HG03175 (cell line): Measurements from ENCODE around the gene SEC16A.

Experiments used
- ATAC-seq: cut with Tn5 transposase; IDR thresholded peaks from one replicate; pipeline ENCODE4 v1.9.1; 2021; ENCODE audit warnings: mild to moderate bottlenecking, moderate library complexity; ENCODE audit not compliant: unreplicated experiment

SEC16A gene

GRCh38 chr9:136441681-136442245, 41.1 kb downstream of the SEC16A start:
- no peak for ATAC-seq

DNA sequence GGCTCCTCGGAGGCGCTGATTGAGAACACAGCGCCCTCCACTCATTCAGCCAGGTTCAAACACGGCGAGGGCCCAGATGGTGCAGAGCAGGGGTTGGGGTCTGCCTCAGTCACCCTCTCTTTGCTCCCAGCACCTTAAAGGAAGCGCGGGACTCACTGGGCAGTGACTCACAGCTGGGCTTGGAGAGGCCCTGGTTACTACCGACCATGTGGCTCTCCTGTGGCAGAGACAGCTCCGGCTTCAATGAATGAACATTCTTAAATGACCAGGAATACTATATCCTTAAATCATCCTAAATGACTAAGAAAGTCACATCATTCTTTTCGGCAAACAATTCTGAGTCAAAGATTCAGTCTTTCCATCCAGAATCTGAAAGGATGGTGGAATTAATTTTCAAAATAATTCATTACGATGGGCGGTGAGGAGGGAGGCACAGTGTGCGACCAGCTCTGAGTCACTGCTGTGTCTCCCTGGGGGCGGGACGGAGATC, 41.6 kb downstream of the SEC16A start:
- no peak for ATAC-seq

DNA sequence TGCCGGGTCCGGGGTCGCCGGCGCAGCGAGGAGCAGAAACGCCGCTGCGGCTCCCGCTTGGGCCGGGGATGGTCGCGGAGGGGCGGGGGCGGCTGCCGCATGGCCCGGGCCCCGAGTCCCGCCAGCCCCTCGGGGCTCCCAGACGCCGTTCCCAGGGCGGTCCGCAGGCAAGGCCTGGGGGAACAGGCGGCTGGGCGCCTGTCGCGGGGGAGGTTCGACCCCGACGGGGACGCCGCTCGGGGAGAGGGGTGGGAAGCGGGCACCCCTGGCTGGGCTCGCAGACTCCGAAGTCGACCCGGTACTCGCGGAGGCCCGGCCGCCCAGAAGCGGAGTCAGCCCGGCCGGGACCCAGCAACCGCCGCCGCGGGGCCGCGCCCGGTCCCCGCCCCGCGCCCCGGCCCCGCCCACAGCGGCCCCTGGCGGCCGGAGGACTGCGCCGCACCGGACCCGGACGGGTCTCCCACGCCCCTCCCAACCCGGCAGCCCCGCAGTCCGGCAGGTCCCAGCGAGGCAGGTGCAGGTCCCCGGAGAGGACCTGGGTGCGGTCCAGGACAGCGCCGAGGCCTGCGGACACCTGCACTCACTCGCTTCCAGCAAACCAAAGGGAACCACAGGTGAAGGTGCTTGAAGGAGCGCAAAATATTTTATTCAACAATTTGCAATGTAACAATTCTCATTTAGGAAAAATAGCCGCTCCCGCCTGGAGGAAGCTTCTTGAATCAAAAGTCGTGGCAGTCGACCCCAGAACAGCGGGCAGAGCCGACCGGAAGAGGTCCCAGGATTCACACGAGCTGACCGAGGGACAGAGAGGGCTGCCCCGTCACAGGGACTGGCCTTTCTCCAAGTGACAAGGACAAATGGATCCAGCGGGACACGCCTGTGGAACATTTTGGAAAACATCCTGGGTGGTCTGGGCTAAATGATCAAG, 43.1 kb downstream of the SEC16A start, which contains the start of gene INPP5E:
TSS of gene INPP5E (minus strand) at position 365 of the 928 bp plus-strand sequence. CDS start 426 bp downstream, outside the sequence.
- ATAC-seq, result peak; percentile 69

- peak; percentile 39 for ATAC-seq
These were observed 44.0 kb downstream of the SEC16A start for GRCh38 chr9:136438548-136439480.

DNA sequence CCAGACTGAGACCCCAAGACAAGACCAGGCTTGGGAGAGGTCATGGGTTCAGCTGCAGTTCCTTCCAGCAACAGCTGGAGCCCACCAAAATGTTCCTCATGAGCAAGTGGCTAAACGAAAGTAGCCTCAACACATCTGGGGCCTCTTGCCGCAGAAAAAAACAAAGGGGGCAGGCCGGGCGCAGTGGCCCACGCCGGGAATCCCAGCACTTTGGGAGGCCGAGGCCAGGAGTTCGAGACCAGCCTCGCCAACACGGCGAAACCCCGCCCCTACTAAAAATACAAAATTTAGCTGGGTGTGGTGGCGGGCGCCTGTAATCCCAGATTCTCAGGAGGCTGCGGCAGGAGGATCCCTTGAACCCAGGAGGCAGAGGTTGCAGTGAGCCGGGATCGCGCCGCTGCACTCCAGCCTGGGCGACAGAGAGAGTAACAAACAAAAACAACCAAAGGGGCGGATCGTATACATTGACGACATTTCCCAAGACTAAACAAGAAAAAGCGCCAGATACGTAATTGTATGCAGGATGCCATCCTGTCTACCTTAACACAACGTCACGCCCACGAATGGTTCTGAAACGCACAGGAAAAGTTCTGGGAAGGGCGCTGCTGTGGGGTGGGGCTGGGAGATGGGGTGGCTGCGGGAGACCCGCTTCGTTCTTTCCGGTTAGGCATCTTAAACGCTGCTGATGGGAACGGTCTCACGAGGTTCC, 44.8 kb downstream of the SEC16A start:
- no peak for ATAC-seq

GRCh38 chr9:136437430-136437829, 45.4 kb downstream of the SEC16A start:
- ATAC-seq, result no peak

DNA sequence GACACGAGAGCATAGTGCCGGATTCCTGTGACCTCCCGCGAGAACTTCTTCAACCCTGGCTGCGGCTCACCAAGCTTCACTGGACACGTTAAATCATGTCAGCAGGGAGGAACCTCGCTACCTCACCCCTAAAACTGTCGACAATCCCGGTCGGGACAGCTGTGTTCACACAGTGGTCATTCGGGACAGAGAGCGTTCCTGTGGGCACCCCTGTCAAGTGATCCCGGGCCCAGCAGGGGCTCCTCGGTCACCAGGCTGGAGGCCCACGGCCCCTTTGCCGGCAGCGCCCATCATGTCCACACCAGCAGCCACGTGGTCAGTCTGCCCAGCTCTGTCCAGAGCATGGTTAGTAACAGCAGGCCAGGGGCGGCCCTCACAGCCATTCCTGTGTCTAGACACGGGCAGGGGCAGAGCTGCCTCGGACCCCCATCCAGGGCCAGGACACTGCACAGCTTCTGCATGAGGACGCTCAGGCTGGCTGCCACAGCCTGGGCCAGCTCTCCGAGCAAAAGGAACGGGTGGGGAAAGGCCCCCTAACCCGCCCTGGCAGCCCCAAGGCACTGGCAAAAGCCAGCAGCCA, 46.7 kb downstream of the SEC16A start:
- no peak for ATAC-seq

- ATAC-seq, result no peak
These were observed 48.2 kb downstream of the SEC16A start for GRCh38 chr9:136434580-136435169.

DNA sequence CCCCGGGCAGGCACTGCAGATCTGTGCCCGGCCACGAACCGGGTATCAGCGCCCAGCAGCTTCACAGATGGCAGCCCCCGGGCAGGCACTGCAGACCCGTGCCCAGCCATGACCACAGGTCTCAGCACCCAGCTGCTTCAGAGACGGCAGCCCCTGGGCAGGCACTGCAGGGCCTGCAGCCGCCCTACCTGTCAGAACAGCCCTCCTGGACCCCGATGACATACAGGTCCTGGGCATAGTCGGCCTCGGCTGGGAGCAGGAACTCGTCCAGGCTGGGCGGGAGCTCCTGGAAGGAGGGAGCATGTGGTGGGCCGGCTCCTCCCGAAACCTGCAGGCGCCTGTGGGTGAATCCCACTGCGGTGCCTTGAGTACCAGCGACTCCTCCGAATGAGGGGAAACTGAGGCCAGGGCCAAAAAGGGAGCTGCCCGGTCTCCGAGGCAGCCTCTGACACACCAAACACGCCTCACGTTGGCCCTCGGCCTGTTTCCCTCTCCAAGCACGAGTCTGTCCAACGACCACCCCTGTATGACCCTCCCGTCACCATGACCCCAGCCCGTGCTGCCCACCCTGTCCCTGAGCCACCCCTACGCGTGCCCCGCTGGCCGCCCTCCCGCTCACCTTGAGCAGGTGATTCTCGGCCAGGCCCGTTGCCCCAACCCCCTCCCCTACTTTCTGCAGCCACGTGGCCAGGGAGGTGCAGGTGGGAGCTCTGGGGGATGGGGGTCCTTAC, 48.8 kb downstream of the SEC16A start:
- no peak for ATAC-seq

- ATAC-seq, result no peak
These were observed 49.7 kb downstream of the SEC16A start for GRCh38 chr9:136433043-136433715.

DNA sequence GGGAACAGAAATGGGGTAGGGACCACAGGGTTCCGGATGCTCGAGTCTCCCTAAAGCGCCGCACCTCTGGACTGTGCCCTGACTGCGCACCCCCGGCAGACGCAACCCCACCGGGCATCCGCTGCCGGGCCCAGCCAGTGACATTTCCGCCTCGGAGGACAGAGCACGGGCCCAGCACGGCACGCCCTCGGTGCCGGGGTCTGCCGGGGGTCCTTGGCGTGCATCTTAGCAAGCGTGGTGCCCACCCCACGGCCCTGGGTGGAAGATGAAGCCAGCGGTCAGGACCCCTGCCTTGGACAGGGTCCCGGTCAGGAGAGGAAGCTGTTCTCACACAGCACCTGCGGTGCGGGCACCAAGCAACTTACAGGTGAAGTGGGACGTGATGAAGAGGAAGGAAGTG, 50.2 kb downstream of the SEC16A start:
- no peak for ATAC-seq

- no peak for ATAC-seq
These were observed 51.0 kb downstream of the SEC16A start for GRCh38 chr9:136431782-136432350.

GRCh38 chr9:136430588-136431234, 52.1 kb downstream of the SEC16A start:
- ATAC-seq, result no peak

DNA sequence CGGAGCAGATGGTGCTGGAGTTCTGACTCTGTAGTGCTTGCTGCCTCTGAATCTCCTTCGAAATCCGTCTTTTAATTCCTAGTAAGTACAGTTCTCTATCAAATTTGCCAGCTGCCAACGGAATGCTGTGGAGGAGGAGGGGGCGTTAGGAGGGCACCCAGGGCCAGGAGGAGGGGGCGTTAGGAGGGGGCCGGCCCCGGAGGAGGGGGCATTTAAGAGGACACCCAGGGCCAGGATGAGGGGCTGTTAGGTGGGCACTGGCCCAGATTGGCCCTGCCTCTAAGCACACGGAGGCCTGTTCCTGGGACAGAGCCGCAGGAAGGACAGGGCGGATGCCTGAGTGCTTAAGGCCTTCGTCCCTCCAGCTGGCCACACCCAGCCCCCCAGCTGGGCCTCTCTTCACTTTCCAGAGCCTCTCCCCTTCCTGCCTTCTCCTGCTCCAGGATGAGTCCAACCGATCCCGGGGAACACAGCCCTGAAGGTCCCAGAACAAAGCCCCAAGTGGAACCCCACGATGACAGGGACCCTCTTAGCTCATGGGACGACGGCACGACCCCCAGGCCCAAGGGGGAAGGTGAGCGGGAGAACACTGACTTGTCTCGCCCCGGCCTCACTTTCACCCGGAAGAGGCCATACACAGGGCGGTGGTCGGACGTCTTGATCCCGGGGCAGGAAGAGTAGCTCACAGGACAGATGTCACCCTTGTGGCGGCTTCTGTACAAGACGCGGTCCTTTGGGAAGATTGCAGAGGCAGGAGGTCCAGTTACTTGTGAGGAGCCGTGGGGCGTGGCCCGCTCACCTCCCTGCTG, 53.0 kb downstream of the SEC16A start:
- ATAC-seq, result no peak

DNA sequence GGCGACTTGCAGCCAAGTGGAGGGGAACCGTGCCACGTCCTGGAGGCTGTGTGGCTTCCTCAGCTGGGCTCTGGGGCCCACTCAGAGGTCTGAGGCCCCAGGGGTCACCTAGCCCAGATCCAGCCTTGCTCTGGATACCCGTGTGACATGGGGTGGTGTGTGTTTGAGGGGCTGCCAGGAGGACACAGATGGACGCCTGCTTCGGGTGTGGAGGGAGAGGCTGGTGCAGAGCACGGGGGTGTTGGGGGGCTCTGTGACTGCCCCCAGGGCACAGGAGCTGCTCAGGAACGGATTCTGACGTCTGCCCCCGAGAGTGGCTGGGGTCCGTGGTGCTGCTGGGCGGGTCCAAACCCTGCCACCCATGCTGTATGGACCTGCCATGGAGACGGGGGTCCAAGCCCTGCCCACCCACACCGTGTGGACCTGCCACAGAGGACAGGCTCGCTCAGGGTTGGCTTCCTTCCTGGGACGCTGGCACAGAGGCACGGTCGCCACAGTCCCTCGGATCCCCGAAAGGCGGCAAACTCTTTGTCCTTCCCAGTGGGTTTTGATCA, 53.7 kb downstream of the SEC16A start:
- ATAC-seq, result no peak

DNA sequence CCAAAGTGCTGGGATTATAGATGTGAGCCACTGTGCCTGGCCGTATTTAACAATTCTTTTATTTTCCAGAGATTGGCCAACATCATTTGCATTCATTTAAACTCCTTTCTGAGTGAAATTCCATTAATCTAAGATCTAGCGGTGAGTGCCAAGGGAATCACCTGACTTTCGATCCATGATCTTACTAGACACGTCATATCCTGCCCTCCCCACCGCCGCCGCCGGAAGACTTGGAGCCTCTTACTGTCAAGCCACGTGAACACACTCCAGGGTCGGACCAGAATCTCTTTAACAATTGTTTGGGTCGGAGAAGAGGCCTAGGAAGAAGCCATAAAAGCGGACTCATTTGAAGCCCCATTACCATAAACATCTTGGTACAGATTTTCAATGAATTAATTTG, 56.1 kb downstream of the SEC16A start:
- no peak for ATAC-seq
